Colonic mucosa (tissue), 4 donors: ENCODE data around the gene ZNF488. TPM values are rescaled to one million over a fixed set of nuclear protein-coding genes. Genes with fewer than 3 reads are reported as not detected.

Experiments used
- DNase-seq: peaks from one replicate; pipeline ENCODE4 v3.0.0-alpha.2; 2020
- H3K27ac ChIP-seq: fragments of 200-600 bp; one replicate; pipeline ENCODE4 v1.8.0; 2021
- H3K27me3 ChIP-seq: fragments of 200-600 bp; one replicate; pipeline ENCODE4 v1.8.0; 2021
- H3K36me3 ChIP-seq: fragments of 200-600 bp; one replicate; pipeline ENCODE4 v1.8.0; 2021
- H3K4me1 ChIP-seq: fragments of 200-600 bp; one replicate; pipeline ENCODE4 v1.8.0; 2021; ENCODE audit warnings: mild to moderate bottlenecking
- H3K4me3 ChIP-seq: fragments of 200-600 bp; one replicate; pipeline ENCODE4 v1.8.0; 2021
- H3K9ac ChIP-seq, 2 donors: one replicate each; pipeline ENCODE4 v1.7.0; 2013; ENCODE audit warnings: control low read depth in 2 of 2, low read depth in 2 of 2, low read length in 2 of 2
- H3K9me3 ChIP-seq: fragments of 200-600 bp; one replicate; pipeline ENCODE4 v1.8.0; 2021
- intact Hi-C: fragments of 100-400 bp; cut with DNase I; formaldehyde crosslinking; loops from one replicate; pipeline ENCODE4 v1.14.1; 2022
- total RNA-seq, 2 donors: library from RNA; stranded (reverse); fragmentation: NEBNext Ultra II Directional in 1 of 2; extraction: Animal tissue kit (Norgen Biotek cat#: 25700) in 1 of 2; gene quantifications; one replicate each; pipeline ENCODE4 v1.2.1, GENCODE V29; 2021
- TF ChIP-seq, protein P1 (sequence below): fragments of 200-600 bp; IDR thresholded peaks from one replicate; pipeline ENCODE4 v1.8.0; 2022; ENCODE audit warnings: antibody characterized with exemption, mild to moderate bottlenecking
- donor health status: healthy.
- donor health status: DM: no; HTN: no; CAD: no.
- donor health status: DM: no; HTN: no; CAD: no.

The ZNF488 gene
- total RNA-seq, 2 donors from 2014 or later, result 1.3 to 4.1 TPM

DNA sequence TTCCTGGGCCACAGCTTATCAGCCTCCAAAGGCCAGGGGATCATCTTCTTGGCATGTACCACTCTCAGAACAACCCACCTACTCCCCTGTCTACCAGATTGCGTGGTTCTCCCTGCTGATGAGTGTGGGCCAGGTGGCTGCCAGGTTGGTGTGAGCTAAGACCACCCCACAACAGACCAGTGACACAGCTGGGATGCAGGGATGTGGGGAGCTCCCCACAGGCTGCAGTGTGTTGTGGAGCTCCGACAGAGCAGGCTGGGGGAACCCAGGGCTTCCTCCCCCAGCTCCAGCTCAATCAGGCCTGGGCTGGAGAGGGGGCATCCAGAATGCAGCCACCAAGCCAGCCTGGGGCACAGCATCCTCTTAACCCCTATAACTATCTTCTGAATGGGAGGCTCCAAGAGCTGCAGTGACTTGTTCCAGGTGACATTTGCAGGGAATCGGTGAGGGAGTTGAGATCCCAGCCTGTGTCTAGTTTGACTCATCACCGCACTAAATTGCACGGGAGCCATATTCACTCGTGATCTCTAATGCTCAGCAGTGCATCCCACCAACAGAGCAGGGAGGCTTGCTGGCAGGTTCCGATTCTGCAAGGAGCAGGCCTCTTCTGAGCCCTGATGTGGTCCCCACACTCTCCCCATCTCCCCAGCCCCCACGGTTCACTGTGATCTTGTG is 62.4 kb downstream of the ZNF488 start:
- H3K9me3 ChIP-seq, result no peaks in the 10 kb centered on the region
- H3K4me1 ChIP-seq, result no peaks in the 10 kb centered on the region
- TF ChIP-seq, protein P1, sequence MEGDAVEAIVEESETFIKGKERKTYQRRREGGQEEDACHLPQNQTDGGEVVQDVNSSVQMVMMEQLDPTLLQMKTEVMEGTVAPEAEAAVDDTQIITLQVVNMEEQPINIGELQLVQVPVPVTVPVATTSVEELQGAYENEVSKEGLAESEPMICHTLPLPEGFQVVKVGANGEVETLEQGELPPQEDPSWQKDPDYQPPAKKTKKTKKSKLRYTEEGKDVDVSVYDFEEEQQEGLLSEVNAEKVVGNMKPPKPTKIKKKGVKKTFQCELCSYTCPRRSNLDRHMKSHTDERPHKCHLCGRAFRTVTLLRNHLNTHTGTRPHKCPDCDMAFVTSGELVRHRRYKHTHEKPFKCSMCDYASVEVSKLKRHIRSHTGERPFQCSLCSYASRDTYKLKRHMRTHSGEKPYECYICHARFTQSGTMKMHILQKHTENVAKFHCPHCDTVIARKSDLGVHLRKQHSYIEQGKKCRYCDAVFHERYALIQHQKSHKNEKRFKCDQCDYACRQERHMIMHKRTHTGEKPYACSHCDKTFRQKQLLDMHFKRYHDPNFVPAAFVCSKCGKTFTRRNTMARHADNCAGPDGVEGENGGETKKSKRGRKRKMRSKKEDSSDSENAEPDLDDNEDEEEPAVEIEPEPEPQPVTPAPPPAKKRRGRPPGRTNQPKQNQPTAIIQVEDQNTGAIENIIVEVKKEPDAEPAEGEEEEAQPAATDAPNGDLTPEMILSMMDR, result no peak
- no peak overlapping the region for H3K9ac ChIP-seq
- H3K27ac ChIP-seq, result no peak overlapping the region
- H3K36me3 ChIP-seq, result no peaks in the 10 kb centered on the region
- no peaks in the 10 kb centered on the region for H3K27me3 ChIP-seq
- H3K4me3 ChIP-seq, result no peak overlapping the region
- intact Hi-C loops, result no loop called here
- DNase-seq, result no peak

DNA sequence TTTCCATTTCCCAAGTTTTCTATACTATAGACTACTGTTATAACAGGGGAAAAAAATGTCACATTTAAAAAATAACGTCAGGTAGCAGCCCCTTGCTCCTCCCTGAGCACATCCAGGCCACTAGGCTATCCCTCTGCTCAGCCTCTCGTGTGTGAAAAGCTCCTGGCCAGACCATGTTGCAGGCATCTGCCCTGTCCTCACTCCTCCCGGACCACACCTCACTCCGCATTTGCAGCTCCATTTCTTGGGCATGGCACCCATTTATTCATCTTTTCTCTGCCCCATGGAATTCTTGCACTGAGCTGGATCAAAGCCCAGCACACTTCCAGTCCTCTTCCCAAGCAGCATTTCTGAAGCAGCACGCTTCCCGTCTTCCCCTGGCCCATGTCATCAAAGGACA is 63.3 kb downstream of the ZNF488 start:
- intact Hi-C loops, result no loop called here
- DNase-seq, result no peak
- H3K36me3 ChIP-seq, result no peaks in the 10 kb centered on the region
- H3K4me1 ChIP-seq, result no peaks in the 10 kb centered on the region
- no peak overlapping the region for H3K4me3 ChIP-seq
- H3K27me3 ChIP-seq, result no peaks in the 10 kb centered on the region
- TF ChIP-seq, protein P1, result no peak
- H3K9me3 ChIP-seq, result no peaks in the 10 kb centered on the region
- no peak overlapping the region for H3K9ac ChIP-seq
- H3K27ac ChIP-seq, result no peak overlapping the region

DNA sequence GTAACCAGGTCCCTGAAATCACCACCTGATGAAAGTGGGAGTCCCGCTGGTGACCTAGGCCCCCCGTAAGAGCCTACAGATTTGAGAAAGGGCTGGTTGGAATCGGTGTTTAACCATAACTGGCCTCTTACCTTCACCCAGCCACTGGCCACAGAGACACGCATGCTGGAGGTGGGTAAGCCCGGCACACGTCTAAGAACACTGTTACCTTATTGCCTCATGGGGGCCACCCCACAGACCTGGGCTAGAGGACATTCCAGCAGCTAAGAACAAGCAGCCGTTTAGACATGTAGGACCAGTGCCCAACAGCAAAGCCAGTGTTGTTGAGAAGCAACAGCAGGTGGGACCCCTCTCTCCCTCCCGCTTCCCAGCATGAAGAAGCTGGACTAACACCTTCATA is 64.3 kb downstream of the ZNF488 start:
- no peak for DNase-seq
- no peak overlapping the region for H3K27ac ChIP-seq
- H3K4me3 ChIP-seq, result no peak overlapping the region
- no peaks in the 10 kb centered on the region for H3K4me1 ChIP-seq
- H3K9me3 ChIP-seq, result no peaks in the 10 kb centered on the region
- H3K9ac ChIP-seq, result no peak overlapping the region
- no peaks in the 10 kb centered on the region for H3K36me3 ChIP-seq
- intact Hi-C loops, result no loop called here
- TF ChIP-seq, protein P1, result no peak
- no peaks in the 10 kb centered on the region for H3K27me3 ChIP-seq

DNA sequence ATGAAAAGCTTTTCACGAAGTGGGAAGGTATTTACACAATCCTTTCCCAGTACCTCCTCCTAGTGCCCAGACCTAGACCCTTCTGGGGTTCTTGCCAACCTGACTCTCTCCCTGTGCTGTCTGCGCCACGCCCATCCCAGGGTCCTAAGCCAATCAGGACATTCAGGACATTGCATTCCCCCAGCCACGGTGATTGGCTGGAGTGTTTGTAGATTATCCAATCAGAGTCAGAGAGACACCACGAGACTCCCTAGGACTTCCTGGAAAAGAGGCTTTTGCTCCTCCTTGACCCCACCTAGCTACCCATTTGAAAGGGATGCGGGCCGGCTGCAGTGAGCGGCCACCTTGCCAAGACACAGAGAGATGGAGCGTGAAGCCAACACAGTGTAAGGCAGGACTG is 65.4 kb downstream of the ZNF488 start:
- Histone ChIP-seq H3K27ac (no peak overlapping the region), H3K9ac (no peak overlapping the region), H3K9me3 (no peaks in the 10 kb centered on the region), H3K36me3 (no peaks in the 10 kb centered on the region), H3K4me1 (no peaks in the 10 kb centered on the region), H3K4me3 (no peak overlapping the region), H3K27me3 (no peaks in the 10 kb centered on the region)
- TF ChIP-seq, protein P1, result no peak
- intact Hi-C loops, result no loop called here
- DNase-seq, result no peak

DNA sequence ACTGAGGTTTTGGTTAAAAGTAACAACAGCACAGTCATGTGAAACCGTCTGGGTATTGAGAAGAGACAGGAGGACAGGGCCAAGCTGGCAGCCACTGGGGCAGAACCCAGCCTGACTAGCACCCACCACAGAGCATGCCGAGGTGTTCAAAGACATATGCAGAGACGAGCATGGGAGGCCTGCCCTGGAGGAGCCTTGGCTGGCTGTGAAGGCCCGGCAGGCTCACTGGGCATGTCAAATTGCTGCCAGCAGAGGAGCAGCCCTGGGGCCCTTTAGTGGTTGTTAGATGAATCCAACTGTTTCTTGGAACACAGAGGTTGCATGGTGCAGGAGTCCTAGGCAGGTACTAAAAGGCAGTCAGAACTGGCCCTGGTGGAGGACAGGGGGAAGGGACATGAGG is 66.8 kb downstream of the ZNF488 start:
- Histone ChIP-seq H3K4me3 (no peak overlapping the region), H3K4me1 (no peaks in the 10 kb centered on the region), H3K27ac (no peak overlapping the region), H3K27me3 (no peaks in the 10 kb centered on the region), H3K9me3 (no peaks in the 10 kb centered on the region), H3K9ac (no peak overlapping the region), H3K36me3 (no peaks in the 10 kb centered on the region)
- TF ChIP-seq, protein P1, result no peak
- intact Hi-C loops, result no loop called here
- DNase-seq, result no peak
